Ureter (tissue), 1 donor: ENCODE data around the gene GOLT1B. TPM values are rescaled to one million over a fixed set of nuclear protein-coding genes. Genes with fewer than 3 reads are reported as not detected.

ENCODE experiments used
- DNase-seq: peaks from one replicate; pipeline ENCODE4 v3.0.0-alpha.2; 2020; ENCODE audit warnings: low spot score
- total RNA-seq: library from RNA; stranded (reverse); gene quantifications from one replicate; pipeline ENCODE4 v1.2.4, GENCODE V29; 2023
- donor health status: DM: yes; HTN: yes; CAD: no.

GOLT1B gene
- total RNA-seq, 1 donor from 2014 or later: 33.7 TPM

GRCh38 chr12:21523148-21523547 is 21.6 kb downstream of the GOLT1B start:
- DNase-seq: no peak

- no peak for DNase-seq
Measured at GRCh38 chr12:21526053-21526452, 24.5 kb downstream of the GOLT1B start, which contains the start of gene SPX. Gene SPX, plus strand, starts transcription at chr12:21526296. Its CDS starts 177 bp downstream, at chr12:21526473.

GRCh38 chr12:21526721-21527345 is 25.2 kb downstream of the GOLT1B start:
- DNase-seq: no peak

- no peak for DNase-seq
Measured at GRCh38 chr12:21527451-21528180, 26.0 kb downstream of the GOLT1B start.

GRCh38 chr12:21528953-21529352 is 27.4 kb downstream of the GOLT1B start:
- DNase-seq: no peak

GRCh38 chr12:21529456-21529855 is 27.9 kb downstream of the GOLT1B start:
- DNase-seq: no peak

- no peak for DNase-seq
Measured at GRCh38 chr12:21538061-21538653, 36.6 kb downstream of the GOLT1B start.

DNA sequence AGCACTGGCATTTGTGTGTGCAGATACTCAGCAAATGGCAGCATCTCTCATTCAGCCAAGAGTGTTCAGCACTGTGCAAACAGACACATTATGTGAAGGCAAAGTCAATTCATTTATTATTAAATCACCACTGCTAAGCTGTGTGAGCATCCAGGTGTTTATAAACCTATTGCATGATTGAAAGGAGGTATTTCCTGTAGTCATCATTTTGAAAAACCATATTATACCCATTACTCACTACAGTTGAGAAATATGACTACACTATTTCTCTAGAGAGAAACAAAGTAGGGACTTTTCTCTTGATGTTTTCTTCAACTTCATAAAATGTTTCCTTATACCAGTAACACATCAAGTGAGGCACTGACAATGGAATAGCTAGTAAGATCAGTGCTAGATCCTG is 38.2 kb downstream of the GOLT1B start:
- DNase-seq: no peak

DNA sequence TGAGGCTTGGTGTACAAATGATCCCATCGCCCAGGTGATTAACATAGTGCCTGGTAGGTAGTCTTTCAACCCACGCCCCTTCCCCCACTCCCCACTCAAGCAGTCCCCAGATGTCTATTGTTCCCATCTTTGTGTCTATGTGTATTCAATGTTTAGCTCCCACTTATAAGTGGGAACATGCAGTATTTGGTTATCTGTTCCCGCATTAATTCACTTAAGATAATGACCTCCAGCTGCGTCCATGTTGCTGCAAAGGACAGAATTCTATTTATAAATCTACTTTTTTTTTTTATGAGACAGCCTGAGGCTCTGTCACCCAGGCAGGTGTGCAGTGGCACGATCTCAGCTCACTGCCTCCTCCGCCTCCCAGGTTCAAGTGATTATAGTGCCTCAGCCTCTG is 40.2 kb downstream of the GOLT1B start:
- DNase-seq: no peak

DNA sequence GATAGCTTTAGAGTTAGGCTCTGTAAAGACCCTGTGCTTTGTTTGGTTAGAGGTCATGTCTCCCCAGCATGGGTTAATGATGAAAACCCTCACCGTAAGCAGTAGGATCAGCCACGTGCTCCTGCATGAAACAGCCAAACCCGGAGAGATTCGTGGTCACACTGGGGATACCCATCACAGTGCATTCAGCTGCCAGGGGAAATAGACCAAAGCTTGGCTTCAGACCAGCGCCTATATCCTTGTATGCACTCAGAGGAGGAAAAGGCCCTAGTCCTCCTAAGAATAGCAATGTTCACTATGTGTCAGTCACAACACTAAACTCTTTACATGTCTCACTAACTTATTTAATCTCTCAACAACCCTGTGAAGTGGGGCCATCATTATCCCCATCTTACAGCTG is 40.8 kb downstream of the GOLT1B start:
- DNase-seq: no peak

DNA sequence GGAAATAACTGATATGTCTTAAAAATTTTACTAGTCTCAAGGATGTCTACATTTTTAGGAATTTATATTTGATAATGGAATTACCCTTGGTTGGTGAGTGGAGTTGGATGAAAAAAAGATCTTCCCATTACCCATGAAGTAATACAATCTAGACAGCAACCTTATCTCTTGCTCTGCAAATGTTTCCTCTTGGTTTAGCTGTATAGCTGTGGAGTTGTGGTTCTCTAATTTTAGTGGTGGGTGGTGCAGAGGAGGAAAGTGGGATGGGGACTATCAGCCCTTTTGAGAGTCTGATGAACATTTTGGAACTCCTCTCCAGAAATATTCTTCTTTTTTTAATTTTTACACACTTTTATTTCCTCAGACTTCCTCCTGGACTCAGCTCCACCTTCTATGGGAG is 41.6 kb downstream of the GOLT1B start:
- DNase-seq: no peak

DNA sequence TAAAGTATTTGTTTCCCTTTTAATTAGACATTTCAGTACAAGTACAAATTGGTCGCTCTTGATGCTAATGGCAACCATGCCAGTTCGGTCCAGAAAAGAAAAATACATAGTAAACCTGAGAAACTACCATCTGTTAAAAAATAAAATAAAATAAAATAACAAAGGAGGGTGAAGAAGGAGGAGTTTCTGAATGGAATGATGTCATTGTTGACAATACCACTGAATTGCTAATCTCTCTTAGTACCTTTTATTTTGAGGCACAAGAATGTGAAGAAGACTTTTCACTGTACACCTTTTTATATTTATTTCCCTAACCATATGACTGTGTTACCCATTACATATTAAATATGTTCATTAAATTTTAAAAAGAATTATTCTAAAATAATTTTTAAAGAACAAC is 44.0 kb downstream of the GOLT1B start:
- no peak for DNase-seq

DNA sequence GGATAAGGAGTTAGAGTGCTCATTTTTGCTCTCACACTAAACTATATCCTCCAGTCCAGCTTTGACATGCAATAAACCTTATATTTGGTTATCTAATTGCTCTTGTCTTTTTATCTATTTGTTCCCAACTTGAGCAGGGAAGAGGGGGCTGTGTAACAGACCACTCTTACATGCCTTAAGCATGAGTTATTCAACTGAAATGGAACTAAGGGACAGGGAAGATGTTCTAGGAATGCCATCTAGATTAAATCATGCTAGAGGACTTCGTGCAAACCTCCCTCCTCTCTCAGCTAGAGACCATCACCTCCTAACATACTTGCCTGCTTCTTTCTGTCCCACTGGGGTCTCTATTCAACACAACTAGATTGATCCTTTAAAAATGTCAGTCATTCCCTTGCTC is 45.1 kb downstream of the GOLT1B start:
- DNase-seq: no peak

GRCh38 chr12:21547437-21547836 is 45.8 kb downstream of the GOLT1B start:
- no peak for DNase-seq

DNA sequence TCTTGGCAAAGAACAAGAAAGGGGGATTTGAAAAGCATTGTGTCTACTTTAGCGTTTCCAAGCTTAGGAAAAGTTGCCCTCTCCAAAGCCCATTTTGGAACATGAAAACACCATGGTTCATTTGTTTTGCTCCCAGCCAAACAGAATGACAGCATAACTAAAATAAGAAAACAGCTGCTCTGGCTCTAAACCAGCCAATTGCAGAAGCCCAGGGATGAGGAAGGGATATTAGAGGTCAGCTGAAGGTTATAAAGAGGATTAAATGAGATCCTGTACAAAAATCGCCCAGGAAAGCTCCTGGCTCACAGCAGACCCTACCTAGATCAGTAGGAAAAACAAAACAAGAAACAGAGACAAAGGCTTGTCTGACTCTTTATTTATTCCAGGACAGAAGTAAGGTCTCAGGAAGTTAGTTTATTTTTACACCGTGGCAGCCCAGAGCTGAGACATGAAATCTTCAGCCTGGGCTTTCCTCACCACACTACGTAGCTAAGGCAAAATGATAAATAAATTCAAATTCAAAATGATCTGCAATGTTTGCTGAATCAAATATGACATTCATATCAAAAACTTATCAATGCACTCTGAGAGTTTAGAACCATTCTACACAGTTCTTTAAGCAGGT is 50.4 kb downstream of the GOLT1B start:
- no peak for DNase-seq

DNA sequence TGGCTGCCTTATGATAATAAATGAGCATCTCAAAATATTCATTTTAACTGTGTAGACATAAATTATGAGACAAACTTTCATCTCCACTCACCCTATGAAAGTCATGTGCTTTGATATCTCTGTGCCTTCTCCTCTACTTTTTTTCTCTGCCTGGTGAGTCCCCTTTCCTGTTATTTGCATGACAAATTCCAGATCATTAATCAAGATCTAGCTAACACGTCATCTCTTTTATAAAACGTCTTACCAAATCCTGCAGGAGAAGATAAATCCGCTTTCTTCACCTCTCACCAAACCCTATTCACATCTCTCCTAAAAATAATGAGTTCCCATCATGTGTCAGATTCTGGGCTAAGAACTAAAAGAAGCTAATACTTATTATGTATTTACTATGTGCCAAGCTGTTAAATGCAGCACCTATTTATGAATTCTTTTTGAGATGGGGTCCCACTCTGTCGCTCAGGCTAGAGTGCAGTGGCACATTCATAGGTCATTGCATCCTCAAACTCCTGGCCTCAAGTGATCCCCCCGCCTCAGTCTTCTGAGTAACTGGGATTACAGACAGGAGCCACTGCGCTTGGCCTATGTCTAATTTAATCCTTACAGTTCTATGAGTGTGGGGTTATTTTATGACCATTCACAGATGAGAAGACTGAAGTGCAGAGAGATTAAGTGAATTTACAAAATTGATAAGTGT is 51.2 kb downstream of the GOLT1B start:
- no peak for DNase-seq

DNA sequence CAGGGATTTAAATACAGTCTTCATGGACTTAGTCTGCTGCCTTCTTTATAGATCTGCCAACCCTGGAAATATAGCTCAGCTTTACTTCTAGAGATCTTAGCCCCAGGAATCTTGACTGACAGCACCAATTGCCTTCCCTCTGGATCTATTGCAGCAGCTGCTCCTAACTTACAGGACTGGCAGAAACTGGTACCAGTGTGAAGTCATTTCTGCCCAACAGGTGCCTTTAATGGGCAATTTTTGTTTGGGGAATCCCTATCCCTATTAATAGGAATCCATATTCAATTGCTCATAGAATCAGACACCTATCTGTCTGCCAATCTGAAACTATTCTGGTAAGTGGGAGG is 51.7 kb downstream of the GOLT1B start:
- no peak for DNase-seq

GRCh38 chr12:21558100-21558679 is 56.6 kb downstream of the GOLT1B start:
- DNase-seq: no peak

DNA sequence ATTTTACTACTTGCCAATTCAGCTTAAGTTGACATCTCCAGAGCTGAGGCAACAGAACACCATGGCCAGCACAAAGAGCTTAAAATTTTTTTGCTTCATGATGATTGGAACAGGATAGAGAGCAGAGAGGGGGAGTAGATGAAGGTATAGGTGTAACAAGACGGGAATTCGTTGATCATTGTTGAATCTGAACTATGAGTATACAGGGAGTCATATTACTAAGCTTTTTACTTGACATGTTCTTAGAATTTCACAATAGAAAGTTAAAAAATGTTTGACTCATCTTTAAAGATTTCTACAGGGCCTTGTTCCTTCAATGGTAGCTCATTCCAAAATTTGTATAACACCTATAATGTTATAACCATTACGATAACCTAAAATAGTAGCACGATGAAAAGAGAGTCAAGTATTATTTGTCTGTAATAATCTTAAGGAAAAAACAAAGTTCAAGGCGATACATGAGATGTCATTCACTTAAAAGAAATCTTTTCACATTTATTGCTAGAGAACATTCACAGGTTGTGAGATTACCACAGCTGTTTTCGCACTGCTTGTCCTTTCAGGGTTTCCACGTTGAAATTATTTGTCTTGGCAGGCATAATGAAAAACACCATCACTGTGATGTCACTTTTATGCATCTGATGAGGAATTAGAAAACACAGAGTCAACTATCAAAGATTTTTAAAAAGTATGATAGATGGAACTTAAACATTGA is 58.4 kb downstream of the GOLT1B start:
- no peak for DNase-seq

DNA sequence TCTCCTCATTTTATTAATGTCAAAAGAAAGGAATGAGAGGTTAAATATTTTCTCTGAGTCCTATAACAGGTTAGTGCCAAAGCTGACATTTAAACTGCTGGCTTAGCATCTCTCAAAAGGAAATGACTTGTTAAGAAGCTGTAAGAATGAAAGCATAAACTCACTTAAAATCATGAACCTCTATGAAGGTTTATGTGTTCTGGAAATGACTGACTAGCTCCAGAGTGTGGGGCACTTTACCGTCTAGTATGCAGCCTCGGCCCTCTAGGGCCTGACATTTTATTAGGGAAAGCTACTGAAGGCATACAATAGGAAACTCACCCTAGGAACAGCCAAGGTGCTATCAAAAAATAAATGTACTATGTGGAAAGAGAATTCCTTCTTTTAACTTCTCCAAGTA is 59.6 kb downstream of the GOLT1B start:
- no peak for DNase-seq

DNA sequence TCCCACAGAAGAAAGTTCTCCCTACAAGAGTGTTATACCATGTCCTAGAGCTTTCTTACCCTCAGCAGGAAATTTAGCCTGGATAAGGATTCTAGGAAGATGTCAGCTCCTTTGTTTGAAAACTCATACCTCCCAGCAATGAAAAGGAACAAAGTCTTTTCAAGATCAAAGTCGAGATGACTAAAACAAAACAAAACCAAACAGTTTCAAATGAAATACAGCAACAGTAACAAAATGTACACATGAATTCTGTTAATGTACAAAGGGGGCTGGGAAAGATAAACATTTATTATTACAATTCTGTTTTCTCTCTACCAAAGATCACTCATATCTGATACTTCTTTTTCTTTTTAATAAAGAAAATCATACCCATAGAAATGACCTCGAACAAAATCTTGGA is 61.3 kb downstream of the GOLT1B start:
- DNase-seq: no peak
